PFSK-1 (cell line): Measurements from ENCODE around the gene EXOC4.

Experiments used
- FOXP2 ChIP-seq: optimal IDR thresholded peaks from 2 replicates; pipeline ENCODE3; 2011; ENCODE audit warnings: borderline replicate concordance, control low read depth, inconsistent platforms; ENCODE audit not compliant: insufficient read depth; ENCODE audit errors: extremely low read length, extremely low read depth
- POLR2AphosphoS5 ChIP-seq: IDR thresholded peaks from 2 replicates; pipeline ENCODE4 v1.6.1; 2012; ENCODE audit warnings: low read depth, mild to moderate bottlenecking, control low read depth, low read length, moderate library complexity
- REST ChIP-seq, 2 experiments: IDR thresholded peaks; 2 replicates each; pipeline versions ENCODE4 v1.6.1 to v1.8.0; 2011 to 2012; ENCODE audit warnings: low read depth in 2 of 2, low read length in 2 of 2, control low read depth in 1 of 2, inconsistent platforms in 1 of 2, mild to moderate bottlenecking in 1 of 2, moderate library complexity in 1 of 2; ENCODE audit not compliant: insufficient read depth in 1 of 2
- SIN3A ChIP-seq: IDR thresholded peaks from 2 replicates; pipeline ENCODE4 v1.6.1; 2012; ENCODE audit warnings: mild to moderate bottlenecking, low read length, moderate library complexity, borderline replicate concordance; ENCODE audit not compliant: insufficient read depth
- TAF1 ChIP-seq: IDR thresholded peaks from 2 replicates; pipeline ENCODE4 v1.6.1; 2012; ENCODE audit warnings: low read length, control low read depth, borderline replicate concordance; ENCODE audit not compliant: insufficient read depth

The EXOC4 gene

DNA sequence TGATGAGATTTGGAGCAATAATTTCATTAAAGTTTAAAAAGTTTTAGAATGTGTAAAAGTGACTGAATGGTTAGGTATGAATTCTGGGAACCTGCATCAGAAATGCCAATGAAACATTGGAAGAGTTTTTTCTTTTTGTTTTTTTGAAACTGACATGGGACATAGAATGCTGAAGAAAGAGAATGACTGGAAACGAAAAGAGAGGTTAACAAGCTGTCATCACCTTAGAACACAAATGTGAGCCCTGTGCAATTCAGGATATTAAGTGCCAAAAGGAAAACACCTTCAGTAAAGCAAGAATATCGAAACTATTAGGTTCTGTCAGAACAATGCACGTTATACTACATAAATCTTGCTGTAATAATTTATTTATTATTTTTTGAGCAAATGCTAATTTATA, 12.6 kb upstream of the EXOC4 start:
- no peak for TF ChIP-seq TAF1
- TF ChIP-seq FOXP2: no peak
- TF ChIP-seq POLR2AphosphoS5: no peak
- no peak for TF ChIP-seq SIN3A
- no peak for TF ChIP-seq REST (IDR thresholded peaks at IDR 0.05; ENCODE audit: insufficient read depth in 1 of 2, low read depth in 2 of 2, low read length in 2 of 2)

DNA sequence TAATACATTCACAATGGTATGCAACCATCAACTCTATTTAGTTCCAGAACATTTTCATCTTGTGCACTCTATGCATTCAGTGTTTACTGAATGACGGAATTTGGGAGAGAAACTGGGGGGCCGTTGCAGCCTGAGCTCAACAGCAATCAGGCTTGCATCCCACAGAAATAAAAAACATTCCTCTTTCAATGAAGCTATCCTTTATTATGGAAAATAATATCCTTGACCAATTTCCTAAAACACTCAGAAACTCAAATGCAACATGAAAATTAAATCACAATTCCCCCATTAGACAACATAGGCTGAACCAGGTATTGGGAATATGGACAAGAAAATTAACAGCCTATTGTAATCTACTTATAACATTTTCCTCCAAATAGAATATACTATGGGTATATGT, 6.3 kb upstream of the EXOC4 start:
- TF ChIP-seq TAF1: no peak
- TF ChIP-seq SIN3A: no peak
- no peak for TF ChIP-seq FOXP2
- TF ChIP-seq REST (IDR thresholded peaks at IDR 0.05; ENCODE audit: insufficient read depth in 1 of 2, low read depth in 2 of 2, low read length in 2 of 2): no peak
- no peak for TF ChIP-seq POLR2AphosphoS5

DNA sequence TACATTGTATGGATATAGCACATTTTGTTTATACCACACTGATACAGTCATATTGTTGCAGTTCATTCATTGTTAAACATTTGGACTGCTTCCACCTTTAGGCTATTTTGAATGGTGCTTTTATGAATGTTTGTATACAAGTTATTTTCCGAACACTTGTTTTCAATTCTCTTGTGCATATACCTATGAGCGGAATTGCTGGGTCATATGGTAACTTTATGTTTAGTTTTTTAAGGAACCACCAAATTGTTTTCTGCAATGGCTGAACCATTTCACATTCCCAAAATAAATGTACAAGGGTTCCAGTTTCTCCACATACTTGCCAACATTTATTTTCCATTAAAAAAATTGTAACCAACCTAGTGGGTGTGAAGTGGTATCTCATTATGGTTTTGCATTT, 4.0 kb upstream of the EXOC4 start:
- TF ChIP-seq TAF1: no peak
- no peak for TF ChIP-seq POLR2AphosphoS5
- no peak for TF ChIP-seq SIN3A
- no peak for TF ChIP-seq FOXP2
- no peak for TF ChIP-seq REST (IDR thresholded peaks at IDR 0.05; ENCODE audit: insufficient read depth in 1 of 2, low read depth in 2 of 2, low read length in 2 of 2)

GRCh38 chr7:133252506-133252857, 396 bp upstream of the EXOC4 start:
- TF ChIP-seq REST (IDR thresholded peaks at IDR 0.05; ENCODE audit: insufficient read depth in 1 of 2, low read depth in 2 of 2, low read length in 2 of 2) (no peak), TAF1 (no peak), SIN3A (no peak), POLR2AphosphoS5 (no peak), FOXP2 (no peak)

DNA sequence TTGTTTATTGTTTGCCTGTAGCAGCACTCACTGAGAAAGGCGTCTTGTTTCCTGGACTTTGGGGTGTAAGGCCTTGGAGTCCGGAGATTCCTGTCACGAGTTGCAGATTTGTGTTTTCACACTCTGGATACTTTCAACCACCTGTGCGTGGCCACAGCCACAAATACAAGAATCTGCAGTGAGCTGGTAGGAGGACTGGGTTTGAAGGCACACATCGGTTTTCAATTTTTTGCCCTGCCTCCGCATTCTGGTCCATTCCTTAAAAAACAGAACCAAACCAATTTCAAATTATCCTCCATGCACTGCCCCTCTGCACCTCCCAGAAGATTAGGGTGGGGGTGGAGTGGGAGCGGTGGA, 619 bp downstream of the EXOC4 start:
- TF ChIP-seq SIN3A (no peak), TAF1 (no peak), POLR2AphosphoS5 (no peak), FOXP2 (no peak), REST (IDR thresholded peaks at IDR 0.05; ENCODE audit: insufficient read depth in 1 of 2, low read depth in 2 of 2, low read length in 2 of 2) (no peak)
